Gastroesophageal sphincter (tissue), 4 donors: ENCODE results near the gene GINS2. TPM values are rescaled to one million over a fixed set of nuclear protein-coding genes. Genes with fewer than 3 reads are reported as not detected.

ENCODE experiments used
- ATAC-seq: fragments of 150-250 bp; one replicate; pipeline ENCODE4 v1.9.1; 2016; ENCODE audit warnings: mild to moderate bottlenecking, moderate library complexity
- H3K27ac ChIP-seq, 4 donors: fragments of 200-600 bp; sonication (generic) in 3 of 4; 1 replicate in 3 of 4; 2 replicates in 1 of 4; pipeline ENCODE4 v1.5.1; 2016 to 2019
- H3K27me3 ChIP-seq: fragments of 200-600 bp; sonication (generic); one replicate; pipeline ENCODE4 v1.5.1; 2019
- H3K36me3 ChIP-seq, 2 donors: fragments of 200-600 bp; sonication (generic); one replicate each; pipeline ENCODE4 v1.5.1; 2019; ENCODE audit warnings: control low read depth in 1 of 2
- H3K4me1 ChIP-seq, 3 donors: fragments of 200-600 bp; sonication (generic); 1 replicate in 2 of 3; 2 replicates in 1 of 3; pipeline ENCODE4 v1.5.1; 2016 to 2019; ENCODE audit warnings: control low read depth in 2 of 3
- H3K4me3 ChIP-seq, 2 donors: fragments of 200-600 bp; sonication (generic); one replicate each; pipeline ENCODE4 v1.5.1; 2019; ENCODE audit warnings: mild to moderate bottlenecking in 1 of 2, moderate library complexity in 1 of 2
- H3K9me3 ChIP-seq, 3 donors: fragments of 200-600 bp; sonication (generic); one replicate each; pipeline ENCODE4 v1.5.1; 2017 to 2019; ENCODE audit warnings: control low read depth in 2 of 3
- CTCF ChIP-seq, 4 experiments: fragments of 200-600 bp in 2 of 4; fragments of 450-650 bp in 2 of 4; sonication (generic) in 1 of 4; IDR thresholded peaks; one replicate each; pipeline ENCODE4 v1.5.1; 2017 to 2019; ENCODE audit warnings: antibody characterized with exemption in 4 of 4, mild to moderate bottlenecking in 2 of 4, moderate library complexity in 2 of 4
- EP300 ChIP-seq: sonication (generic); formaldehyde crosslinking; IDR thresholded peaks from one replicate; pipeline ENCODE4 v1.6.1; 2017; ENCODE audit warnings: antibody characterized with exemption, mild to moderate bottlenecking
- POLR2A ChIP-seq, 2 donors: fragments of 450-650 bp; IDR thresholded peaks; one replicate each; pipeline ENCODE4 v1.6.1; 2017; ENCODE audit warnings: antibody characterized with exemption in 2 of 2, mild to moderate bottlenecking in 2 of 2, moderate library complexity in 1 of 2
- POLR2AphosphoS5 ChIP-seq: sonication (generic); formaldehyde crosslinking; IDR thresholded peaks from one replicate; pipeline ENCODE4 v1.6.1; 2017; ENCODE audit warnings: antibody characterized with exemption
- WGBS, 2 donors: methylation state at CpG; one replicate each; pipeline ENCODE4 v1.1.5; 2018; ENCODE audit warnings: low coverage in 1 of 2; 5-methylcytosine and 5-hydroxymethylcytosine counted together
- total RNA-seq, 4 donors: library from RNA; depleted of rRNA; stranded (reverse); fragments of >200 nt; gene quantifications; one replicate each; pipeline ENCODE4 v1.1.0, GENCODE V29; 2016

The GINS2 gene
- total RNA-seq, 4 donors from 2014 or later: 0.15 to 1.4 (median 0.66) TPM

DNA sequence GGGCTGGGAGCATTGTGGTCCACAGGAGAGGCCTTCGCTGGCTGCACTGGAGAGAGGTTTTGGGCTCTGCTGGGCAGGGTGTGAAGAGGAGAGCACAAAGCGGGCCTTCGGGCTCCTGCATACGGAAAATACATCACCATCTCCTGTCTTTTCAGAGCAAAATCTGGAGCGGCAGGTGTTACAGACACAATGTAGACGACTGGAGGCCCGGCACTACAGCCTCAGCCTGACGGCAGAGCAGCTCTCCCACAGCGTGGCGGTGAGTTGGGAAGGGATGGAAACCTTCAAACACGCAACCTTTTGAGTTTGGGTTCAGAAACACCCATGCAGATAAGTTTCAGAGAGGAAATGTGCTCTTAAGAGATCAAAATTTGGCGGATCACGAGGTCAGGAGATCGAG is 17.9 kb downstream of the GINS2 start:
- TF ChIP-seq POLR2AphosphoS5: no peak
- TF ChIP-seq EP300: no peak
- TF ChIP-seq CTCF (IDR thresholded peaks at IDR 0.05): no peak
- TF ChIP-seq POLR2A (IDR thresholded peaks at IDR 0.05): no peak
- ATAC-seq: no peak

DNA sequence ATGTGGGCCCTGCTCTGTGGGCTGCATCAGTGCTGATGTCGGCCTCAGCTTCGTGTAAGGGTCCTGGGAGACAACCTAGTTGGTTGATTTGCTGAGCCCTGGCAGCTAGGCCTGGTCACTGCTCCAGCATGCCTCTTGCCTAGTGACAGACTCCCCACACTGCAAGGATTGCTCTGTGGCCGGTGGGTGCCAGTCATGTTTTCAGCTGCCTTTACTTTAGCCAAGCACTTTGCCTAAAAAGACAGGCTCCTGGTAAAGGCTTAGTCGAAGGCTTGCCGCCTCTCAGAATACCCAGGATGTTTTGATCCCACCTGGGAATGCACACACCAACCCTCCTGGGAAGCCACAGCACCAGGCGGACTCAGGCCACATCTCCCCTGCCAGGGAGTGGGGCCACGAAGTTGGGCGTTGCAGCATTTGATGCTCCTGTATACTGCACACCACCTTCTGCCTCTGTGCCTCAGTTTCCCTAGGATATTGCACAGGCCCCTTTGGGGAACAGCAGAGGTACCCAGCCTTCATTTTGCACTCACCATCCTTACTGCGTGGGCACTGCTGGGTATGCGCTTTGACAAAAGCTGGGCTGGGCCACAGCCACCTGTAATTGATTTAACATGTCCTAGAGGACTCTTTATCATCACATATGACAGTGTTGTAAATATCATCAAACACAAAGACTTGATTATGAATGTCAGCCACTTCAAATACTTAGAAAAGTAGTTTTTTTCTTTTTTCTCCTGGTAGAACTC is 19.9 kb downstream of the GINS2 start:
- no peak overlapping the region for H3K4me3 ChIP-seq
- ATAC-seq: no peak
- H3K27me3 ChIP-seq: no peaks in the 10 kb centered on the region
- no peaks in the 10 kb centered on the region for H3K9me3 ChIP-seq
- TF ChIP-seq POLR2A (IDR thresholded peaks at IDR 0.05): no peak
- no peak for TF ChIP-seq POLR2AphosphoS5
- TF ChIP-seq EP300: no peak
- no peak for TF ChIP-seq CTCF (IDR thresholded peaks at IDR 0.05)
- WGBS, 2 donors: 89% methylated on average over 5 of the region's 10 CpGs; no CpG with 5 or more reads in 1 of the 2 donors
- H3K36me3 ChIP-seq: peaks cover 0 to 97% of the 10 kb centered on the region in 2 donors
- H3K27ac ChIP-seq: no peak overlapping the region
- H3K4me1 ChIP-seq: peaks cover 0 to 7% (median 0%) of the 10 kb centered on the region in 3 donors

More for the DNA sequence above, 17.9 kb downstream of the GINS2 start:
- no peak overlapping the region for H3K27ac ChIP-seq
- peaks cover 0 to 11% (median 0%) of the 10 kb centered on the region in 3 donors for H3K4me1 ChIP-seq
- 97% methylated on average over 7 of the region's 14 CpGs; no CpG with 5 or more reads in 1 of the 2 donors for WGBS, 2 donors
- no peak overlapping the region for H3K4me3 ChIP-seq
- peaks cover 0 to 96% of the 10 kb centered on the region in 2 donors for H3K36me3 ChIP-seq
- H3K9me3 ChIP-seq: no peaks in the 10 kb centered on the region
- H3K27me3 ChIP-seq: no peaks in the 10 kb centered on the region

GRCh38 chr16:85667841-85668413 is 20.8 kb downstream of the GINS2 start:
- Histone ChIP-seq H3K27ac (no peak overlapping the region), H3K9me3 (no peaks in the 10 kb centered on the region), H3K4me1 (peaks cover 0 to 8% (median 0%) of the 10 kb centered on the region in 3 donors), H3K27me3 (no peaks in the 10 kb centered on the region), H3K4me3 (no peak overlapping the region), H3K36me3 (peaks cover 0 to 98% of the 10 kb centered on the region in 2 donors)
- no peak for TF ChIP-seq POLR2AphosphoS5
- no peak for TF ChIP-seq POLR2A (IDR thresholded peaks at IDR 0.05)
- TF ChIP-seq EP300: no peak
- no peak for TF ChIP-seq CTCF (IDR thresholded peaks at IDR 0.05)
- no peak for ATAC-seq
- 85 to 94% methylated on average over 2 to 9 of the region's 16 CpGs for WGBS, 2 donors

DNA sequence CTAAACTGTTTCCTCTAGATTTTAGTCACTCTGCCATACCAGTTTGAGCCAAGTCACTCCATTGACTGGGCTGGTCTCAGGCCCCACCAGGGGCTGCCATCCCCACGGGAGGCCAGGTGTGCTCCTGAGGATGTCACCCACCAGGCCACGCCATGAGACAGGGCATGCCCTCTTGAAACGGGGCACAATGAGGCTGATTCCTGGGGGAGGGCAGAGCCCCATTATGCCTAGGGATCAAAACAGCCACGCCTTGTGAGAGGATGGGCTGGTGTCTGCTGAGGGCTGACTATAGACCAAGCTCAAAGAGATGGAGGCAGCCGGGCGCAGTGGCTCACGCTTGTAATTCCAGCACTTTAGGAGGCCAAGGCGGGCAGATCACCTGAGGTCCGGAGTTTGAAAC is 21.5 kb downstream of the GINS2 start:
- TF ChIP-seq POLR2A (IDR thresholded peaks at IDR 0.05) (no peak), CTCF (IDR thresholded peaks at IDR 0.05) (no peak), POLR2AphosphoS5 (no peak), EP300 (no peak)
- ATAC-seq: no peak
- Histone ChIP-seq H3K9me3 (no peaks in the 10 kb centered on the region), H3K4me3 (no peak overlapping the region), H3K27ac (no peak overlapping the region), H3K36me3 (peaks cover 0 to 98% of the 10 kb centered on the region in 2 donors), H3K4me1 (peaks cover 0 to 8% (median 0%) of the 10 kb centered on the region in 3 donors), H3K27me3 (no peaks in the 10 kb centered on the region)
- 100% methylated on average over 4 of the region's 9 CpGs; no CpG with 5 or more reads in 1 of the 2 donors for WGBS, 2 donors
